HL-60/S4 treated with retinoic acid at 250 ng/mL for 4 days and 3 days (cell line): Measurements from ENCODE around the gene KIAA0319L.
"Not testable (repeated sequence)": the region's sequence is repeated elsewhere in the genome, so short reads cannot be mapped to it uniquely, and the experiment has no call there.

Source experiments
- in situ Hi-C: fragments of 300-500 bp; cut with MboI; formaldehyde crosslinking; loops from 2 replicates; pipeline ENCODE4 v1.7.0; 2022; ENCODE audit warnings: low sequenced_read_pairs

Gene KIAA0319L

DNA sequence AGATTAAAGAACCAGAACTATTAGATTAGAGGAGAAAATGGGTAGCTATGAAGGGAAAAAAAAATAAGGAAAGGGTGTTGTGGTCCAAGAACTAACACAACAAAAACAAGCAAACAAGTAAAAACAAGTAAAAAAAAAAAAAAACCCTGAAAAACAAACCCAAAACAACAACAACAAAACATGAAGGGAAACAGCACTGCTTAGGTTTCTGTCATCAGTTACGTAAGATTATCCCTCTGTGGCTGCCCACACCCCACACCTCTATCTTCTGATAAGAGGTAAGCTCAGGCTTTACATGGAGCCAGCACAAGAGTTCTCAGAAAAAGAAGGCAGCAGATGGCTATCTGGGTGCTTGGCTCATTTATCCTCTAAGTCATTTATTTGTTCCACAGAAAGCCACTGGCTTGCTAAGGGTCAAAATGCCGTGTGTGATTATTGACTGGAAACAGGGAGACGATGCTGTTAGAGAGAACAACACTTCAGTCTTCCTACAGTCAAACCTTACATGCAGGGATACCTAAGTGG is 57.5 kb downstream of the KIAA0319L start:
- in situ Hi-C loops = no loop called here

DNA sequence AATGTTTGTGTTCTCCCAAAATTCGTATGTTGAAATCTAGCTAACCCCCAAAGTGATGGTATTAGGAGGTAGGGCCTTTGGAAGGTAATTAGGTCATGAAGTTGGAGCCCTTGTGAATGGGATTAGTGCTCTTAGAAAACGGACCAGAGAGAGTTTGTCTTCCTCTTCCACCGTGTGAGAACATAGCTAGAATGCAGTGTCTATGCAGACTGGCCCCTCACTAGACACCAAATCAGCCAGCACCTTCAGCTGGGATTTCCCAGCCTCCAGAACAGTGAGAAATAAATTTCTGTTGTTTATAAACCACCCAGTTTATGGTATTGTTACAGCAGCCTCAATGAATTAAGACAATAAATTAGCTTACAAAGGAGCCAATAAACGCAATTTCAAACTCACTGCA is 58.0 kb downstream of the KIAA0319L start:
- in situ Hi-C loops = no loop called here

DNA sequence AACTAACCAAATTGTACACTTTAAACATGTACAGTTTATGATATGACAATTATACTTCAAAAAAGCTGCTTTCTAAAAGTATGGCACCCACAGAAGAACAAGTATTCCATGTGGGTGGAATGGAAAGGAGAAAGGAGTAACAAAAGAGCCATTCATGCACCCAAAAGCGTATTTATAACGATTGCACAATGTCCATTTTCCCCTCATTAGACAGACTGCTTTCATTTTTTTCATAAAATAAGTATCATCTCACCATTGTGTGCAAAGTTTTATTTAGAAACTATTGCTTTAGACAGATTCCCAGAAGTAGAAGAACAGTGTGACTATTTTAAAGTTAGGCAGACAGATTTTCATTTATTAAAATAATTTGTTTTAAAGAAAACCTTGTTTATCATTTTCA is 59.6 kb downstream of the KIAA0319L start:
- in situ Hi-C loops = no loop called here

DNA sequence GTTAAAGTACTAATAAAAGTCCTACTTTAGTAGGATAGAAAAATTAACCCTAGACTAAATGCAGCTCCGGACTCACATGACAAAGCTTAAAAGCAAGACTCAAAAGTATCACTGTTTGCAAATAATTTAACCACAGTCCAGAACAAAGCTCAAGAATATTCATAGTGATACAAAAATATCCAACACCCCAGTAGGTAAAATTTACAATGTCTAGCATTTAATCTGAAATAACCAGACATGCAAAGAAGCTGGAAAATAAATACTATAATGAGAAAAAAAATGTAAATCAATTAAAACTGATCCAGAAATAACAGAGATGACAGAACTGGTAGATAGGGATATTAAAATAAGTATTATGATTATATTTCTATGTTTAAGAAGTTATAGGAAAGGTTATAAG is 67.0 kb downstream of the KIAA0319L start:
- in situ Hi-C loops = no loop called here

- in situ Hi-C loops = no loop called here
These were observed 68.9 kb downstream of the KIAA0319L start for GRCh38 chr1:35488336-35488735.

- in situ Hi-C loops = no loop called here
These were observed 70.3 kb downstream of the KIAA0319L start for GRCh38 chr1:35486858-35487408.

DNA sequence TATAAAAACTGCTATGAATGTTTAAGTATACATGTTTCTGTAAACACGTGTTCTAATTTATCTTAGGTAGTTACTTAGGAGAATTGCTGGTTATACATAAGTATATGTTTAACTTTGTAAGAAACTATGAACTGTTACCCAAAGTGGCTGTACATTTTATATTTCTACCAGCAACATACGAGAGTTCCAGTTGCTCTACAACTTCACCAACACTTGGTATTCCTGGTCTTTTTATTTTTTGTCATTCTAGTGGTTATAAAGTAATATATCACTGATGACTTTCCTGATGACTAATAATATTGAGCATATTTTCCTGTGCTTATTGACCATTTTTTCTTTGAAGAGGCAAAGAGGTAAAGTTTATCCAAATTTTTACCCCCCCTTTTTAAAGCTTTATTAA is 76.0 kb downstream of the KIAA0319L start:
- in situ Hi-C loops = no loop called here

GRCh38 chr1:35477870-35478269 is 79.3 kb downstream of the KIAA0319L start:
- in situ Hi-C loops = no loop called here

DNA sequence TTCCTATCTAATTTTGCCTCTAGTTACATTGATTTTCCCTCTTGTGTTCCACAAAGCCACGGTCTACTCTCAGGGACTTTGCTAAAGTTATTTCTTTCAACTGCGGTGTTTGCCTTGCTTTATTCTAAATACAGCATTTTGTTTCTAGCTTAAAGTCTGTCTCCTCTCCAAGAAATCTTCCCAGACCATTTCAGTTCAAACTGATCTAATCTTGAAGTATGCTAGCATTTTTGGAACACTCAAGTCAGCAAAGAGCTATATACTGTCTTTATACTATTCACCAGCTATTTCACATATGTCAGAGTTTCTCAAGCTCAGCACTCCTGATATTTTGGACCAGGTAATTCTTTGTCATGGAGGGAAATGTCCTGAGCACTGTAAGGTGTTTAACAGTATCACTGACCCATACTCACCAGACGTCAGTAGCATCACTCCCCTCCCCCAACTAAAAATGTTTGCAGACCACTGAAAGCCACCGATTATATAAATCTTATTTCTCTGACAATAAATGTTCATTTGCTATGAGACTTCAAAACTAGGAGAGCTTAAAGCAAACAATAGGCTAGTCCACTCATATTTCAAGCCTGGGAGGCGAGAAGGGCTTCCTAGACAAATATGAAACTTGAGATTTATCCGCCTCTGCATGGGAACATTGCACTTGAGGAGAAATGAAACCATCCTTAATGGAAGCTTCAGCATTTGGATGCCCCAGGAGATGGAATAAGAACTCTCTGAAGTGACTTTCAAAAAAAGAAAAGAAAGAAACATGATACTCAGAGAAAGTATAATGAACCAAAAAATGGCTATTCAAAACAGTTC is 81.1 kb downstream of the KIAA0319L start:
- in situ Hi-C loops = no loop called here

- in situ Hi-C loops = no loop called here
These were observed 81.8 kb downstream of the KIAA0319L start for GRCh38 chr1:35475356-35475755.

DNA sequence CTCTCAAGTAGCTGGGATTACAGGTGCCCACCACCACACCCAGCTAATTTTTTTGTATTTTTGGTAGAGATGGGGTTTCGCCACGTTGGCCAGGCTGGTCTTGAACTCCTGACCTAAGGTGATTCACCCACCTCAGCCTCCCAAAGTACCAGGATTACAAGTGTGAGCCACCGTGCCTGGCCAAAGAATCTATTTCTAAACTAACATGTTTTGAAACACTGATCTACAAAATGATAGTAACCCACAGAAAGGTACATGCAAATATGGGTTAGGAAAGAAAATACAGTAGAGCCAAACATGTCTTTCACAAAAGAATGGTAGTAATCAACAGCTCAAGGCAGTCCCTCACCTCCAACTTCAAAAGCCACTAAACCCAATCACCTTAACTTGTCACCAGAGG is 84.0 kb downstream of the KIAA0319L start:
- in situ Hi-C loops = not testable (repeated sequence)

DNA sequence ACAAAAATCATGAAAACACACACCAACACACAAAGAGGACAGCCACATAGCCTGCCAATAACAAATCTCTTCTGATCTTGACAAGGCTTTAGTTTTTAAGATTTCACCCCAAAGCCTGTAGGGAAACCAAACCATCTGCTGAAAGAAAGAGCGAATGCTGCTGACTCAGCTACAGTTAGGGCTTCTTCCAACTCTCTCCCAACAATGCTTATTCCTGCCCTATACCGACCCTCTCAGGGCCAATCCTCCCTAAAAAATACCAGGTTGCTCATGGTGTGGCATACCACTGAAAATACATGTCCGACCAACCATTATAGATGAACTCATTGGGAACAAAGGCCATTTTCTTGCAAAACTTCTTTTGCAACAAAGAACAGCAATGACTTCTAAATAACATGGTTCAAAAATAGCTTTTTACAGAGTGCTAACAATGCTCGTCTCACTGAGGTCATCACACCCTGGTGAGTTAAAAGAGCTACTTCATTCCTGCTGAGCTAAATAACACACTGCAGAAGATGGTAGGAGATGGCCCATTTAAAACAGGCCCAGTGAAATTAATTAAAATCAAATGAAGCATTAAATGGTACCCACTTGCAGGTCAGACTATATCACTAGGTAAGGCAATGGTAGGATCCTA is 86.1 kb downstream of the KIAA0319L start:
- in situ Hi-C loops = no loop called here

- in situ Hi-C loops = no loop called here
These were observed 91.1 kb downstream of the KIAA0319L start for GRCh38 chr1:35466120-35466519.

GRCh38 chr1:35463749-35464148 is 93.5 kb downstream of the KIAA0319L start:
- in situ Hi-C loops = not testable (repeated sequence)

GRCh38 chr1:35463232-35463631 is 94.0 kb downstream of the KIAA0319L start:
- in situ Hi-C loops = no loop called here

DNA sequence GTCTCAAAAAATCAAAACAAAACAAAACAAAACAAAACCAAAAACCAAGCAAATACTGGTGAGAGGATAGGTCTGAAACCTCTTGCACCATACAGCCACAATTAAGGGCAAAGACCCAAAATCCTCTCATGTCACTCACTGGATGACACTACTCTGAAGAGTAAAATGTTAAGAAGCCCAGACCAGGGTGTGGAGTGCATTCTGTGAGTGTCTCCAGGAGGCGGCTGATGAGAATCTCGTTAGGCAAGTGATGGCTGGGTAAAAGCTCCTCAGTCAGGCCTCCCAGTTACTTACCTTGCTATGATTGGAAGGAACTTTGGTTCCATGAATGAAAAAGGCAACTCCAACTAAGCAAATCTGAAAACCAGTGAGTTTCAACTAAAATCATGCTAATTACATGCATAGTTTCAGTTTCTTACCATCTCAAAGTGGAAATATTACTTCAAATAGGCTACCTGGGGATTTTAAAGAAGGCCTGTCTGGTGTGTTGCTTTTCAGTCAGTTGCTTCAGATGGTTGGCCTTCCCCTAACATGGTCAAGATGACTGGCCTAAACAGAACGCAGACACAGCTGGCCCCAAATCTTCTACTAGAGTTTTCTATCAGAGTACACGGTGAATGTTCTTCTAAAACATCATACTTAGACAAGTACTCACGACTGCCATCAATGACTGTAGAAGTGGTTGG is 95.1 kb downstream of the KIAA0319L start:
- in situ Hi-C loops = no loop called here

DNA sequence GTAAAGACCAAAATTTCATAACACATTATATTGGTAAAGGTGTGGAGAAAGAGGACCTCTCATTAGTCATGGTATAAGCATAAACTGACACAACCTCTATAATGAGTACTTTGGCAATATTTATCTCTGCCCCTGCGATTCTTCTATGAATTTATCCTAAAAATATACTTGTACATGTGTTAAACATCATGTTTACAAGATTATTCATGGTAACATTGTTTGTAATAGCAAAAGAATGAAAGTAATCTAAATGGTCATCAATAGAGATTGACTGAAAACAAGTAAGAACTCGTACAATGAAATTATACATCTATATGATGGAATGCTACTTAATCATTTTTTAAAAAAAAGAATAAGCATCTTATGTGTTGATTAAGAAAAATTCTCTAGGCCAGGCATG is 96.4 kb downstream of the KIAA0319L start:
- in situ Hi-C loops = no loop called here

- in situ Hi-C loops = no loop called here
These were observed 102.6 kb downstream of the KIAA0319L start for GRCh38 chr1:35454616-35455015.

DNA sequence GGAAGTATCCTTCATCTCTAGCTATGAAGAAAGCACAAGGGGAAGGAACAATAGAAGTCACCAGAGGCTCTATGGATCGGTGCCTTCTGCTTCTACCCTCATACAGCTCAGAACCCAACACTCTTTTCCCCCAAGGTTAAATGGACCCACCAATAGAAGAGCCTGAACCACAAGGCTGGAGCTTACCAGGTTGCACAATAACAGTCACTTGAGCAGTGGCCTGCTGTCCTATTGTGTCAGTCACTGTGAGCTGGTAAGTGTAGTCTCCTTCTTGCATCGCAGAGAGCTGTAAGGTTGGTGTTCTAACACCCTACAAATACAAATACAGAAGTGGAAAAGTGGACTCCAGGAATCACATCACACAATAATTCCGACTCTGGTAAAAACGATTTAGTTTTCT is 103.0 kb downstream of the KIAA0319L start:
- in situ Hi-C loops = no loop called here

DNA sequence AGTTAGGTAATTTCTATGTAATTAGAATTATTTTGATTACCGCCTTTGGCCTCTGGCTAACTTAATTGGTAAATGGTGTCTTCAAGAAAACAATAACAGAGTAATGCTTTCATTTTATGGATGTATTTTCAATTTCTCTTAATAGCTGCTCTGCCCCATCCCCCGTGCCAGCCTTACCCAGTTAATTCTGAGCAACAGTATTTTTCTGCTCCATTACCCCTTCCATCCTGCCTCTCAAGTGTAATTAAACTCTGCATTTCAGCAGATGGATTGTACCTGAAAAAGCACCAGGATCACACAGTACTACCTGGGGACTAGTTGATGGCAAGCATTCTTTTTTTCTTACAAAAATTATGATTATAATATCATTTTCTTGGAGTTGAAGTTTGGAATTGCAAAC is 104.2 kb downstream of the KIAA0319L start:
- in situ Hi-C loops = no loop called here

DNA sequence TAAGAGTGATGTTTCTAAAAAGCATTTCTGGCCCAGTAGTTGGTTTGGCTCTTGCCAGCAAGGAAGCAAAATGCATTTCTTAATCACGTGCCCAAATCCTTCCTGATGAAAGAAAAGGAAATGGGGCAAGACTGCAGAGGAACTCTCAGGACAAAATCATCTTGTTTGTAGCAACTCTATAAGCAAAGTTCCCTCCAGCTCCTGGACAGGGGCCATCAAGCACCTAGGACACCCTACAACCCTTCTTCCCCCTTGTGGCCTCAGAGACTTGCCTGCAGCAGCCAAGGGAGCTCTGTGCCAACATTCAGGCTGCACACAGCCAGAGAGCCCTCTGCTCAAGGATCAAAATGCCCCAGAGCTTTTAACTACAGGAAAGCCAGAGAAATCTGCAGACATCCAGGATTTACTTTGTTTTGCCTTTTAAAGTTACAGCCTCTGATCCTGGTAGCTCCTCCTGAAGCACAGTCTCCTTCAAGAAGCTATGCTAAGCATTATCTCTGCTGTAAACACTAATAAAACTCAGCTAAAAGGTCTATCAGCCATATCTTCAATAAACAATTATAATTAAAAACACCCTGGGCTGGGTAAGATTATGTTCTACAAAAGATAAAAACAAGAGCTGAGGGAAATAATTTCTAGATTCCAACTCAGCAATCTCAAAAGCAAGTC is 105.0 kb downstream of the KIAA0319L start:
- in situ Hi-C loops = no loop called here
